Purkinje cell (primary cell): ENCODE data around the gene CDK10. TPM values are rescaled to one million over a fixed set of nuclear protein-coding genes. Genes with fewer than 3 reads are reported as not detected.

Source experiments
- polyA plus RNA-seq: library from polyadenylated mRNA; unstranded; fragments of >200 nt; fragmentation: Nextera tagmentation; gene quantifications from 2 replicates; pipeline ENCODE4 v1.2.1, GENCODE V29; 2014

CDK10 gene, protein sequence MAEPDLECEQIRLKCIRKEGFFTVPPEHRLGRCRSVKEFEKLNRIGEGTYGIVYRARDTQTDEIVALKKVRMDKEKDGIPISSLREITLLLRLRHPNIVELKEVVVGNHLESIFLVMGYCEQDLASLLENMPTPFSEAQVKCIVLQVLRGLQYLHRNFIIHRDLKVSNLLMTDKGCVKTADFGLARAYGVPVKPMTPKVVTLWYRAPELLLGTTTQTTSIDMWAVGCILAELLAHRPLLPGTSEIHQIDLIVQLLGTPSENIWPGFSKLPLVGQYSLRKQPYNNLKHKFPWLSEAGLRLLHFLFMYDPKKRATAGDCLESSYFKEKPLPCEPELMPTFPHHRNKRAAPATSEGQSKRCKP
- 3.4 and 4.0 TPM in 2 replicates for polyA plus RNA-seq

DNA sequence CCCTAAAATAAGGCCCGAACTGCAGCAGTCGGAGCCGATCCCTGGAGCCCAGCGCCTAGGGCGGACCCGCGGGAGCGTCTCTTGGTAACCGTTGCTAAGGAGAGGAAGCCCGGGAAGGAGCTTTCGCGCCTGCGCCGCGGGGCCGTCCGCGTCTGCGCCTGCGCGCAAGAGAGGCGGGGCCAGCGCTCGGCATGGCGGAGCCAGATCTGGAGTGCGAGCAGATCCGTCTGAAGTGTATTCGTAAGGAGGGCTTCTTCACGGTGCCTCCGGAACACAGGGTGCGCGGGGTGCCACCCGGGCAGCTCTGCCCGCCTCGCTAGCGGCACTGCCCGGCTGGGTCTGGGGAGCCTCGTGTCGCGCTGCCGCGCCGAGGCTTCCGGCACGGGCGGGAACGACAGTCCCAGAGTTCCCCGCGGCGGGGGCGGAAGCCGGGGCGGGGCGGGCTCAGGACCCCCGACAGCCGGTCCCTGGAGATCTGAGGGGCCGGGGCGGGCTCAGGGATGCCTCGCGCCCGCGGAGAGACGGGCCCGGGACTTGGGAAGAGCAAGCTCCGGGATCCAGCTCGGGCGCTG is at the start of gene CDK10:
CDK10 (plus strand) TSS at position 170 of the 572 bp plus-strand sequence; CDS start at position 192, 22 bp downstream.

DNA sequence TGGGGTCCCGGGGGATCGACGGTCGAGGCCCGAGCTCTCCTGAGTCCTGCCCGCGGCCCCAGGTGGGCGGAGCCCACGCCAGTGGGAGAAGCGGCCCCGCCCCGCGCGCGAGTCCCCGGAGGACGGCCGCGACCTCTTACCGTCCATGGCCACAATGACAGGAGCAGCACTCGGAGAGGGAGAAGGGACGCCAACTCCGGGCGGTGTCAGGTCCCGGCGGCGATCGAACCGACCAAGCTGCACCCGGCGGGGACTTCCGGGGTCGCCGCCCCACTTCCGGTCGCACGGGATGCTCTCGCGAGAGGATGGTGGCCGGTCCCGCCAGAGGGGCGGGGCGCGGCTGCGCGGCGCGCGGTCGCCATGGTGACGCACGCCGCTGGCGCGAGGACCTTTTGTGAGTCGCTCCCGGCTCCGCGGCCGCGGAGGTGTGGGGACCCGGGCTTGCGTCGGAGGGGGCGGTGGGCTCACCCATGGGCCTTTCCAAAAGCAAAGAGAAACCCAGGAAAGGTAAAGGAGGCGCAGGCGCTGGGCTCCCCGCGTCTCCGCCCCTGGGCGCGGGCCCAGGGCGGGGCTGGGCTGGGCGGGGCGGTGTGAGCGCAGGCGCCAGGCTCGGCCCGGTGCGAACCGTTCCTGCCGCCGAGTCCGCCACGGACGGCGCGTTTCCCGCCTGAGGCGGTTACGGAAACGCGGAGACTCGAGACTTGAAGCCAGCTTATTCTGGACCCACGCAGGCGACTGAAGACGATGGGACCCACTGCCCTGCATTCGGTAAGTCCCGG is 28.9 kb upstream of the CDK10 start, which contains the start of the genes CHMP1A and SPATA33:
CHMP1A (minus strand) TSS at position 267 of the 779 bp plus-strand sequence; CDS start at position 147, 120 bp downstream.
SPATA33 (plus strand) TSS at position 395 of the 779 bp plus-strand sequence; CDS start at position 471, 76 bp downstream.

DNA sequence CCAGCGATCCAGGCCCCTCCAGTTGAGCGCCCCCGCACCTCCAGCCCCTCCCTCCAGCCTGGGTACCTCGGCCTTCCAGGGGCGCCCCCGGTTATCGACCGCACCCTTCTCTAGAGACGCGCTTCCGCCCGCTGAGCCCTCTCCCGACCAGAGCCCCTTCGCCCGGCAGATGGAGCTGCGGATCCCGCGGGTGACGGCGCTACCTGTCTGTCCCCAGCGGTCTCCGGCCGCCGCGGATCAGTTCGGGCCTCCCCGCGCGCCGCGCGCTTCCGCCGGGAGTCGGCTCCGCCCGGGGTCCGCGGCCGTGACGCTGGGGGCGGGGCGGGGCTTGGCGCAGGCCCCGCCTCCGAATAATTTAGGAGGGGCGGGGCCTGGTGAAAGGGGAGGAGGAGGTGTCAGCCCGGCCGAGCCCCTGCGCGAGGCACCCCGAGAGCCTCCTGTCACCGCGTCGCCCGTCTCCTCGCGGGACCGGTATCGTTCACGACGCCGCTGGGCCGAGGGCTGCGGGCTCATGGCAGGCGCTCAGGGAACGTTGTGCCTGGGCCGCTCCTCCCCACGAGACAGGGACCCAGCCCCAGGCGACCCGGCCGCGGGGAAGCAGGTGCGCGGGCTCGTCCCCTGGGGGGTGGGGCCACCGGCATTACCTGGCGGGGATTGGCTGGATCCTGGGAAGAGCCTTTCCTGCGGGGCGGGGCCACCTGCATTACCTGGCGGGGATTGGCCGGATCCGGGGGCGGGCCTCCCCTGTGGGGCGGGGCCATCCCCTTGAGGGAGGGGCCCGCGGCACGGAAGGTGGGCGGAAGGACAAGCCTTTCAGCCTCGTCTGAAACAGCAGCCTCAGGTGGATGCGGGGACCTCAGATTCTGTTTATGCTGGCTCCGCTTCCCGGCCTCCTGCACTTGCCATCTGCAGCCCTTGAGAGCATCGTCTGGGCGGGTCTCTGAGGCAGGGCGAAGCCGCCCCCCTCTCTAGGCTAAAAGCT is 15.2 kb downstream of the CDK10 start, which contains the start of gene SPATA2L:
SPATA2L (minus strand) TSS at position 281 of the 982 bp plus-strand sequence. CDS start 473 bp downstream, outside the sequence.

DNA sequence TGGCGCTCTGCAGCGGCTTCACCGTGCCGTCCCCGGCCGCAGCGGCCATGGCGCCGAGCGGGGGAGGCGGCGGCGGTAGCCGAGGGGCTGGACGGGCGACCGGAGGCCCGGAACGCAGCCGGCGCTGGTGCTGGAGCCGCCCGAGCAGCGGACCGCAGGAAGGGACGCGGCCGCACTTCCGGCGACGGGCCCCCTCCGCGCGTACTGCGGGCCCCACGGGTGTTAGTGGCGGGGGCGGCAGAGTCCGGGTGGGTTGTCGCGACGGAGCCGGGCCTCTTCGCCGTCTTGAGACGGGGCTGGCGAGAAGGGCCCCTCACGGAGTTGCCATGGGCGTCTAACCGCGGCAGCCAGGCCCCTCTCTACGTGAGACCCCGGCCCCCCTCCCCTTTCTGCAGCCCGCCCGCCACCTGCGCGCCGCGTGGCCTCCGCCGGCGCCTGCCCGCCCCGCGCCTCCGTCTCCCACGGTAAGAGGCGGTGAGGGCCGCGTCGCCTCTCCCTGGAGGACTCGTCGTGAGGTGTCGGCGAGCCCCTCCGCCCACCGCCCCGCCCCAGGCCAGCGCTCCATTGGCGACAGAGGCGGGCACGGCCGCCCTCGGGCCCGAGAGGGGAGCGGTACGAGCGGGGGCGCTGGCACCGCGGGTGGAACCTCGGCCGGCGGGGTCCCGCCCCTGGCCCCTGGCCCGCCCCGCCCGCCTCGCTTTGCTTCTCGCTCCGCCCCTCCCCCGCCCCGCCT is 34.5 kb downstream of the CDK10 start, which contains the start of the genes VPS9D1 and ZNF276:
VPS9D1 (minus strand) TSS at position 86 of the 733 bp plus-strand sequence; CDS start at position 49, 37 bp downstream.
ZNF276 (plus strand) TSS at position 725 of the 733 bp plus-strand sequence. CDS start 104 bp downstream, outside the sequence.

Other genes with a start within 250 kb of the CDK10 start
- gene ANKRD11, start 196.1 kb upstream of the CDK10 start, polyA plus RNA-seq, result 15.4 and 16.0 TPM in 2 replicates
- 11.3 and 21.1 TPM in 2 replicates for gene SPG7, start 178.3 kb upstream of the CDK10 start, polyA plus RNA-seq
- gene RPL13, start 126.0 kb upstream of the CDK10 start, polyA plus RNA-seq, result 137 and 156 TPM in 2 replicates
- 0.71 TPM in 1 of 2 replicates, not detected in the other for gene CPNE7, start 110.9 kb upstream of the CDK10 start, polyA plus RNA-seq
- gene DPEP1, start 73.0 kb upstream of the CDK10 start, polyA plus RNA-seq, result not detected in 2 replicates
- gene CHMP1A, start 29.0 kb upstream of the CDK10 start, polyA plus RNA-seq, result 2.6 and 4.8 TPM in 2 replicates
- gene SPATA33, start 28.9 kb upstream of the CDK10 start, polyA plus RNA-seq, result 2.5 and 5.0 TPM in 2 replicates
- 0.73 and 1.2 TPM in 2 replicates for gene SPATA2L, start 15.0 kb downstream of the CDK10 start, polyA plus RNA-seq
- 1.3 and 1.6 TPM in 2 replicates for gene VPS9D1, start 34.2 kb downstream of the CDK10 start, polyA plus RNA-seq
- 0.13 and 0.69 TPM in 2 replicates for gene ZNF276, start 34.8 kb downstream of the CDK10 start, polyA plus RNA-seq
- not detected in 2 replicates for gene FANCA, start 130.0 kb downstream of the CDK10 start, polyA plus RNA-seq
- gene SPIRE2, start 141.8 kb downstream of the CDK10 start, polyA plus RNA-seq, result 0.84 and 1.6 TPM in 2 replicates
- 70.6 and 108 TPM in 2 replicates for gene TCF25, start 186.9 kb downstream of the CDK10 start, polyA plus RNA-seq
- 0.09 and 1.0 TPM in 2 replicates for gene MC1R, start 232.2 kb downstream of the CDK10 start, polyA plus RNA-seq
- gene TUBB3, start 236.7 kb downstream of the CDK10 start, polyA plus RNA-seq, result 77.9 and 96.8 TPM in 2 replicates